Panc1 (cell line): ENCODE data around the gene LRBA. TPM values are rescaled to one million over a fixed set of nuclear protein-coding genes. Genes with fewer than 3 reads are reported as not detected.

Experiments used
- ATAC-seq: fragments of 200-7000 bp; cut with Tn5 transposase; 2 replicates; pipeline ENCODE4 v1.9.1; 2020; ENCODE audit warnings: mild to moderate bottlenecking, moderate library complexity
- BruUV-seq: library from RNA; stranded (reverse); fragments of 400-500 nt; replicated peaks from 2 replicates; lab custom pipeline; 2021; lab: Mats Ljungman, UMichigan
- CTCF ChIA-PET: fragments of 300-600 bp; sonication (Branson Sonifier 250); formaldehyde crosslinking; loops from one replicate; lab custom pipeline; 2022; ENCODE audit warnings: antibody characterized with exemption; lab: Charles Lee
- POLR2A ChIA-PET: fragments of 300-600 bp; sonication (Branson Sonifier 250); formaldehyde crosslinking; loops from one replicate; lab custom pipeline; 2022; ENCODE audit warnings: antibody characterized with exemption; lab: Charles Lee
- DNase-seq: peaks from one replicate; pipeline ENCODE4 v3.0.0-alpha.2; 2010; ENCODE audit warnings: low read depth, low spot score
- H3K27ac ChIP-seq: 2 replicates; pipeline ENCODE4 v1.5.1; 2011; ENCODE audit warnings: mild to moderate bottlenecking, low read length, inconsistent platforms
- H3K27me3 ChIP-seq: fragments of 200-500 bp; sonication (Bioruptor generic); 2 replicates; pipeline ENCODE4 v1.6.0; 2014; ENCODE audit warnings: low read length, inconsistent platforms; ENCODE audit not compliant: control insufficient read depth, insufficient read depth
- H3K36me3 ChIP-seq: fragments of 200-500 bp; sonication (Bioruptor generic); 2 replicates; pipeline ENCODE4 v1.5.1; 2014; ENCODE audit warnings: inconsistent platforms, mild to moderate bottlenecking, low read length, moderate library complexity; ENCODE audit not compliant: control insufficient read depth, insufficient read depth
- H3K4me1 ChIP-seq: 2 replicates; pipeline ENCODE4 v1.5.1; 2011; ENCODE audit warnings: inconsistent platforms, mild to moderate bottlenecking, low read length, moderate library complexity; ENCODE audit not compliant: control insufficient read depth, insufficient read depth
- H3K4me3 ChIP-seq, 2 experiments: 2 replicates each; pipeline ENCODE4 v1.5.1; 2011 to 2012; ENCODE audit warnings: low read depth in 2 of 2, low read length in 2 of 2, mild to moderate bottlenecking in 2 of 2, inconsistent platforms in 1 of 2, moderate library complexity in 1 of 2
- H3K9me3 ChIP-seq: fragments of 200-500 bp; sonication (Bioruptor generic); 2 replicates; pipeline ENCODE4 v1.5.1; 2014; ENCODE audit warnings: low read depth, mild to moderate bottlenecking, inconsistent platforms, low read length, moderate library complexity; ENCODE audit not compliant: control insufficient read depth, insufficient read depth
- POLR2AphosphoS5 ChIP-seq: IDR thresholded peaks from 2 replicates; pipeline ENCODE4 v1.6.1; 2012; ENCODE audit warnings: mild to moderate bottlenecking, low read depth, low read length, moderate library complexity
- SIN3A ChIP-seq: IDR thresholded peaks from 2 replicates; pipeline ENCODE4 v1.6.1; 2012; ENCODE audit warnings: low read depth, mild to moderate bottlenecking, low read length, moderate library complexity, borderline replicate concordance; ENCODE audit not compliant: insufficient read depth
- TCF7L2 ChIP-seq: IDR thresholded peaks from 2 replicates; pipeline ENCODE4 v1.6.1; 2011; ENCODE audit warnings: mild to moderate bottlenecking, low read depth, low read length, inconsistent platforms
- in situ Hi-C: cut with HindIII; loops from 2 replicates; pipeline ENCODE4 v1.10.0; 2016; ENCODE audit warnings: low sequenced_read_pairs, low pct_unique_long_range_greater_than_20kb
- intact Hi-C: fragments of 100-400 bp; cut with micrococcal nuclease; formaldehyde crosslinking; loops from one replicate; pipeline ENCODE4 v1.10.0; 2022; ENCODE audit not compliant: unreplicated experiment
- total RNA-seq: library from RNA; stranded (reverse); gene quantifications from one replicate; pipeline ENCODE4 v1.2.1, GENCODE V29; 2021; ENCODE audit not compliant: unreplicated experiment
- TF ChIP-seq, protein P1 (sequence below), 2 experiments: IDR thresholded peaks; 2 replicates each; pipeline ENCODE4 v1.6.1; 2011 to 2012; ENCODE audit warnings: low read depth in 2 of 2, control low read depth in 1 of 2, low read length in 1 of 2, mild to moderate bottlenecking in 1 of 2, moderate library complexity in 1 of 2; ENCODE audit not compliant: insufficient read depth in 1 of 2
- TF ChIP-seq, protein P2 (sequence below): fragments of 450-650 bp; IDR thresholded peaks from 2 replicates; pipeline ENCODE4 v1.5.1; 2017; ENCODE audit warnings: mild to moderate bottlenecking

The LRBA gene
- total RNA-seq, 1 experiment from 2014 or later: 26.4 TPM

DNA sequence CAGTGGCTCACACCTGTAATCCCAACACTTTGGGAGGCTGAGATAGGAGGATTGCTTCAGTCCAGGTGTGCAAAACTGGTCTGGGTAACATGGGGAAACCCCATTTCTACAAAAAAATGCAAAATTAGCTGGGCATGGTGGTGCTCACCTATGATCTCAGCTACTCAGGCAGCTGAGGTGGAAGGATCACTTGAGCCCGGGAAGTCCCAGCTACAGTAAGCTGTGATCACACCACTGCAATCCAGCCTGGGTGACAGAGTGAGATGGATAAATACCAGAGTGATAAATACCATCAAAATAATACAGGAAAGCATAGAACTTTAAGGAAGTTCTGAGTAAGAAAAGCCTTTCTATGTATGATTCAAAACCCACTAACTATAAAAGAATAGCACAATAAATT, 52.8 kb downstream of the LRBA start:
- no peak overlapping the region for H3K27ac ChIP-seq
- TF ChIP-seq, protein P1, sequence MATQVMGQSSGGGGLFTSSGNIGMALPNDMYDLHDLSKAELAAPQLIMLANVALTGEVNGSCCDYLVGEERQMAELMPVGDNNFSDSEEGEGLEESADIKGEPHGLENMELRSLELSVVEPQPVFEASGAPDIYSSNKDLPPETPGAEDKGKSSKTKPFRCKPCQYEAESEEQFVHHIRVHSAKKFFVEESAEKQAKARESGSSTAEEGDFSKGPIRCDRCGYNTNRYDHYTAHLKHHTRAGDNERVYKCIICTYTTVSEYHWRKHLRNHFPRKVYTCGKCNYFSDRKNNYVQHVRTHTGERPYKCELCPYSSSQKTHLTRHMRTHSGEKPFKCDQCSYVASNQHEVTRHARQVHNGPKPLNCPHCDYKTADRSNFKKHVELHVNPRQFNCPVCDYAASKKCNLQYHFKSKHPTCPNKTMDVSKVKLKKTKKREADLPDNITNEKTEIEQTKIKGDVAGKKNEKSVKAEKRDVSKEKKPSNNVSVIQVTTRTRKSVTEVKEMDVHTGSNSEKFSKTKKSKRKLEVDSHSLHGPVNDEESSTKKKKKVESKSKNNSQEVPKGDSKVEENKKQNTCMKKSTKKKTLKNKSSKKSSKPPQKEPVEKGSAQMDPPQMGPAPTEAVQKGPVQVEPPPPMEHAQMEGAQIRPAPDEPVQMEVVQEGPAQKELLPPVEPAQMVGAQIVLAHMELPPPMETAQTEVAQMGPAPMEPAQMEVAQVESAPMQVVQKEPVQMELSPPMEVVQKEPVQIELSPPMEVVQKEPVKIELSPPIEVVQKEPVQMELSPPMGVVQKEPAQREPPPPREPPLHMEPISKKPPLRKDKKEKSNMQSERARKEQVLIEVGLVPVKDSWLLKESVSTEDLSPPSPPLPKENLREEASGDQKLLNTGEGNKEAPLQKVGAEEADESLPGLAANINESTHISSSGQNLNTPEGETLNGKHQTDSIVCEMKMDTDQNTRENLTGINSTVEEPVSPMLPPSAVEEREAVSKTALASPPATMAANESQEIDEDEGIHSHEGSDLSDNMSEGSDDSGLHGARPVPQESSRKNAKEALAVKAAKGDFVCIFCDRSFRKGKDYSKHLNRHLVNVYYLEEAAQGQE (IDR thresholded peaks at IDR 0.05; ENCODE audit: insufficient read depth in 1 of 2, low read depth in 2 of 2, low read length in 1 of 2): no peak
- no peak for TF ChIP-seq POLR2AphosphoS5
- no peak for TF ChIP-seq SIN3A
- TF ChIP-seq, protein P2, sequence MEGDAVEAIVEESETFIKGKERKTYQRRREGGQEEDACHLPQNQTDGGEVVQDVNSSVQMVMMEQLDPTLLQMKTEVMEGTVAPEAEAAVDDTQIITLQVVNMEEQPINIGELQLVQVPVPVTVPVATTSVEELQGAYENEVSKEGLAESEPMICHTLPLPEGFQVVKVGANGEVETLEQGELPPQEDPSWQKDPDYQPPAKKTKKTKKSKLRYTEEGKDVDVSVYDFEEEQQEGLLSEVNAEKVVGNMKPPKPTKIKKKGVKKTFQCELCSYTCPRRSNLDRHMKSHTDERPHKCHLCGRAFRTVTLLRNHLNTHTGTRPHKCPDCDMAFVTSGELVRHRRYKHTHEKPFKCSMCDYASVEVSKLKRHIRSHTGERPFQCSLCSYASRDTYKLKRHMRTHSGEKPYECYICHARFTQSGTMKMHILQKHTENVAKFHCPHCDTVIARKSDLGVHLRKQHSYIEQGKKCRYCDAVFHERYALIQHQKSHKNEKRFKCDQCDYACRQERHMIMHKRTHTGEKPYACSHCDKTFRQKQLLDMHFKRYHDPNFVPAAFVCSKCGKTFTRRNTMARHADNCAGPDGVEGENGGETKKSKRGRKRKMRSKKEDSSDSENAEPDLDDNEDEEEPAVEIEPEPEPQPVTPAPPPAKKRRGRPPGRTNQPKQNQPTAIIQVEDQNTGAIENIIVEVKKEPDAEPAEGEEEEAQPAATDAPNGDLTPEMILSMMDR: no peak
- no peak for TF ChIP-seq TCF7L2
- CTCF ChIA-PET: no interaction called here
- in situ Hi-C loops: no loop called here
- H3K4me3 ChIP-seq: no peak overlapping the region
- H3K36me3 ChIP-seq: no peaks in the 10 kb centered on the region
- no peaks in the 10 kb centered on the region for H3K27me3 ChIP-seq
- ATAC-seq: no peak
- no peaks in the 10 kb centered on the region for H3K9me3 ChIP-seq
- H3K4me1 ChIP-seq: no peaks in the 10 kb centered on the region
- BruUV-seq: no TSS peak
- intact Hi-C loops: no loop called here
- POLR2A ChIA-PET: no interaction called here
- no peak for DNase-seq

DNA sequence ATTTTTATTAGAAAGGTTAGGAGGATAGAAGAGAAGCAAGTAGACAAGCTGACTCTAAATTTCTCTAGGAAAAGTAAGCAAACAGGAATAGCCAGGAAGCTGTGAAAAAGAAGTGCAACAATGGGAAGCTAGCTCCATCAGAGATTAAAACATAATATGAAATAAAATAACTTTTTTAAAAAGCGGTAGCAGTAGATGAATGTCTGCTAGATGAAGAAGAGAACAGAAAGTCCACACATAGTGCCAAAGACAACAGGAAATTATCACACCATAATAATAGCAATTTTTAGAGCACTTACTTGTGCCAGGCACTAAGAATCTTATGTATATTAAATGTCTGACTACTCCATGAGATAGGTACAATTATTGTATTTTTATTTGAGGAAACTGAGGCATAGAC, 53.5 kb downstream of the LRBA start:
- H3K4me3 ChIP-seq: no peak overlapping the region
- DNase-seq (no peak), ATAC-seq (no peak)
- no TSS peak for BruUV-seq
- TF ChIP-seq TCF7L2 (no peak), SIN3A (no peak), POLR2AphosphoS5 (no peak)
- TF ChIP-seq, protein P1 (IDR thresholded peaks at IDR 0.05; ENCODE audit: insufficient read depth in 1 of 2, low read depth in 2 of 2, low read length in 1 of 2): no peak
- TF ChIP-seq, protein P2: no peak
- H3K9me3 ChIP-seq: no peaks in the 10 kb centered on the region
- intact Hi-C loops: no loop called here
- no peaks in the 10 kb centered on the region for H3K27me3 ChIP-seq
- H3K27ac ChIP-seq: no peak overlapping the region
- ChIA-PET CTCF (interaction anchor here (0.7 kb wide), 1 partner anchor 287 kb away, joined by 3 read pairs; no protein-coding TSS in a partner anchor), POLR2A (no interaction called here)
- in situ Hi-C loops: no loop called here
- no peaks in the 10 kb centered on the region for H3K4me1 ChIP-seq
- no peaks in the 10 kb centered on the region for H3K36me3 ChIP-seq
